ENCODE results near the gene HECTD2.

- no peak for TF ChIP-seq CTCF (IDR thresholded peaks at IDR 0.05)
- TF ChIP-seq POLR2AphosphoS5 (IDR thresholded peaks at IDR 0.05; ENCODE audit: low read depth, low read length) = no peak
- TF ChIP-seq SIN3A (IDR thresholded peaks at IDR 0.05; ENCODE audit: borderline replicate concordance, insufficient read depth, low read depth, low read length) = no peak
- TF ChIP-seq TCF7L2 (IDR thresholded peaks at IDR 0.05; ENCODE audit: low read depth, low read length) = no peak
- no peak for TF ChIP-seq REST (IDR thresholded peaks at IDR 0.05; ENCODE audit: insufficient read depth in 1 of 2, low read depth in 2 of 2, low read length in 1 of 2)
These were observed 13.9 kb downstream of the HECTD2 start for GRCh38 chr10:91424016-91424415.
